GM19238 (cell line): ENCODE results near the gene QPCTL.
A peak's percentile ranks its signal among the peaks of the same experiment; 100 is the strongest.
"Not testable (repeated sequence)": the region's sequence is repeated elsewhere in the genome, so short reads cannot be mapped to it uniquely, and the experiment has no call there.

ENCODE experiments used
- DNase-seq: peaks from one replicate; pipeline ENCODE4 v3.0.0; 2011; ENCODE audit warnings: low spot score; ENCODE audit not compliant: insufficient read length

The QPCTL gene

GRCh38 chr19:45717131-45717982 is 24.9 kb downstream of the QPCTL start:
- DNase-seq = peak; percentile 99

DNA sequence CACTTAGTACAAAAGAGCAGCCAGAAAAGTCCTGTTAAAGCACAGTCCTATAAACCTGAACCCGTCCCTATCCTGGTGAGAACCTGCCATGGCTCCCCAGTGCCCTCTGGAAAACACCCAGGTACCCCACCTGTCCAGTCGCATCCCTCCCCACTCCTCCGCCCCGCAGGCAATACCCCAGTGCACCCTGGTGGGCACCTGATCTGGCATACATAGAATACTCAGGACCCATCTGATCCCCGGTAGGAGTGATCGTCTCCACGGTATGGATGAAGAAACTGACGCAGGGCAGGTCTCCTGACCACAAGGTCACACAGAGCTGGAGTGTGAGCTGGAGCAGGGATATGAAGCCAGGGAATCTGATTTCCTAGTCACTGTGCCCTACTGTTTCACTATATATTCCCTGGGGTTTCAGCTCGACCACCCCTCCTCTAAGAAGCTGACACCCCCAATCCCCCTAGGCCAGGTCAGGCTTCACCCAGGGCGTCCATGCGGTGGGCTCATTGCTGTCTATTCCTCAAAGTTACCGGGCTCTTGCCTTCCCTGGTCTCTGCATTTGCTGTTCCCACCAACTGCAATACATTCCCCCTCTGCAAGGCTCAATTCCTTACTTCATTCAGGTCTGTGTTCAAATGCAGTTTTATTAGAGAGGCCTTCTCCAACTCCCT is 25.7 kb downstream of the QPCTL start:
- DNase-seq = no peak

DNA sequence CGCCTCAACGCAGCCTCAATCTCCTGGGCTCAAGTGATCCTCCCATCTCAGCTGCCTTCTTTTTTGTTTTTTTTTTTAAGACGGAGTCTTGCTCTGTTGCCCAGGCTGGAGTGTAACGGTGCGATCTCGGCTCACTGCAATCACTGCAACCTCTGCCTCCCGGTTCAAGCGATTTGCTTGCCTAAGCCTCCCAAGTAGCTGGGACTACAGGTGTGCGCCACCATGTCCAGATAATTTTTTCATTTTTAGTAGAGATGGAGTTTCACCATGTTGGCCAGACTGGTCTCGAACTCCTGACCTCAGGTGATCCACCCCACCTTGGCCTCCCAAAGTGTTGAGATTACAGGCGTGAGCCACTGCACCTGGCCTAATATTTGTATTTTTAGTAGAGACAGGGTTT is 27.6 kb downstream of the QPCTL start:
- not testable (repeated sequence) for DNase-seq

DNA sequence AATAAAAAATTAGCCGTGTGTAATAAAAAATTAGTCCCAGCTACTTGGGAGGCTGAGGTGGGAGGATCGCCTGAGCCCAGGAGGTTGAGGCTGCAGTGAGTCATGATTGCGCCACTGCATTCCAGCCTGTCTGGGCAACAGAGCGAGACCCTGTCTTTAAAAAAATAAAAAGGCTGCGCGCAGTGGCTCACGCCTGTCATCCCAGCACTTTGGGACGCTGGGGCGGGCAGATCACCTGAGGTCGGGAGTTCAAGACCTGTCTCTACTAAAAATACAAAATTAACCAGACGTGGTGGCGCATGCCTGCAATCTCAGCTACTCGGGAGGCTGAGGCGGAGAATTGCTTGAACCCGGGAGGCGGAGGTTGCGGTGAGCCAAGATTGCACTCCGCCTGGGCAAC is 36.2 kb downstream of the QPCTL start:
- not testable (repeated sequence) for DNase-seq

DNA sequence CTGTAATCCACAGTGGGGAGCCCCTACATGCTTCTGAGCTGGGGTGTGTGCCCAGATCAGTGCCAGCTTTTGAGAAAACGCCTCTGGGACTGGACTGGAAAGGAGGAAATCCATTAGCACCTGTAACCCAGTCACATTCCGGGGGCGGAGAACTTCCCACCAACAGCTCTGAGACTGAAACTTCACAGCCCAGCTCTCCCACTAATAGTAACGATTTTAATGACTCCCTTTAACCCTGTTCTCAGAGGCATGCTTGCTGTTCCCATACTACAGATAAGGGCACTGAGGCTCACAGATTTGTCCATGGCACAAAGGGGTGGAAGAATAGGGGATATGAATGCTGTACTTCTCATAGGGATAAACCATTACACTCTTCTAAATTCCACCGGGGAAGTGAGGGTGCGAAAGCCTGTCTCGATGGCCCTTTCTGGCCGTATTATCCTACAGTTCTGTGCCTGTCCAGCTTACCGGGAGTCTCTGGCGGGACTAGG is 37.4 kb downstream of the QPCTL start:
- DNase-seq = no peak

- peak; percentile 95 for DNase-seq
These were observed 38.2 kb downstream of the QPCTL start, which contains the start of gene FBXO46 for GRCh38 chr19:45730368-45731288. FBXO46 (minus strand) TSS chr19:45730896; CDS start chr19:45713495, 17,401 bp downstream.

DNA sequence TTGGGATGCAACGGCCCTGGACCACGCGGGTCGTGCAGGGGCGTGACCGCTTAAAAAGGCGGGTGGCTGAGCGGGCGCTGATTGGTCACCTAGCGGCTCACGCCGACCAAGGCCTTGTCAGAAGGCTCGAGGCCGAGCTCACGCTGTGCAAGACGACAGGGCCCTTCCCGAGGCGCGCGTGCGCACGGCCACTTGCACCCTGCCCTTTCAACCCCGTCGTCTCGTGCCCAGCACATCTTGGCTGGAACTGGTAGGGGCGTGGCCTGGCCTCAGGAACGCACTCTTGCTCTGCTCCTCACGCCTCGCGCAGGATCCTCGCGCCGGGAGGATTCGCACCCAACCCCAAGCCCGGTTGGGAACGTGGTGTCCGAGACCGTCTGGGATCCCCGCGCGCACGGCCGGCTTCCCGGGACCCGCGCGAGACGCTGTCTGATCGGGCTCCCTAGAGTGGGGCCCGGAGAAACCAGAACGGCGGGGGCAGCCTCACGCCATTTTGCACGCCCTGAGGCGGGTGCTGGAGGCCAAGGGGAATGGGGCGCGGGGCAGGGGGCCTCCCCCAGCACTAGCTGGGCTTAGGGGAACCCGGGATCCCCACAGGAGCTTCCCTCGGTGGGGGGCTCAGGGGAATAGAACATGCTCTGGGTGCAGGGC is 40.8 kb downstream of the QPCTL start, which contains the start of gene MEIOSIN:
MEIOSIN (plus strand) TSS at position 280 of the 651 bp plus-strand sequence. CDS start 1,938 bp downstream, outside the sequence.
- DNase-seq = no peak

DNA sequence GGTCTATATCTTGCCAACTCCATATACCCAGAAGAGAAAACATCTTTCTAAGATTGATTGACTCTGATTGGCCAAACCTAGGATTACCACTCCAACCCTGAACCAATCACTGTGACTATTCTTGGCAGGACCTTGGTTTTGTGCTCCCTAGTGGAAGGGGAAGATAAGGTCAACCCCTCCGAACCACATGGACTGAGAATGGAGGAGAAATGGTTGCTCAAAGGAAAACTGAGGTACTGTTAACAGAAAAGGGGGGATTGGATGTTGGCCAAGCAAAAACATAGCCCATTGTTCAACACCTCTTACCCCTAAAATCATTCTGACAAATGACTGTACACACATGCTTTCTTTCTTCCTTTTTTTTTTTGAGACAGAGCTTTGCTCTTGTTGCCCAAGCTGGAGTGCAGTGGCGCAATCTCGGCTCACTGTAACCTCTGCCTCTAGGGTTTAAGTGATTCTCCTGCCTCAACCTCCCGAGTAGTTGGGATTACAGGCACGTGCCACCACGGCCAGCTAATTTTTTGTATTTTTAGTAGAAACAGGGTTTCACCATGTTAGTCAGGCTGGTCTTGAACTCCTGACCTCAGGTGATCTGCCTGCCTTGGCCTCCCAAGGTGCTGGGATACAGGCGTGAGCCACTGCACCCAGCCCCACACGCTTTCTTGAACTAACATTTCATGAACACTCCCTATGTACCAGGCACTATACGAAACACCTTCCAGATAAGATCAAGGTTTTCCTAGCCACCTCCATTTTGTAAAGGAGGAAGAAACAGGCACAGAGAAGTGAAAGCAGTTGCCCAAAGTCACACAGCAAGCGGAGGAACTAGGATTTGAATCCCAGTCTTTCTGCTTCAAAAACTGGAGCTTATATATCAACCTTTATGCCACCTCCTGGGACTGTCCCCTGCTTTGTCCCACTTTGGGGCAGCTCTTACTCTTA is 47.3 kb downstream of the QPCTL start:
- no peak for DNase-seq

DNA sequence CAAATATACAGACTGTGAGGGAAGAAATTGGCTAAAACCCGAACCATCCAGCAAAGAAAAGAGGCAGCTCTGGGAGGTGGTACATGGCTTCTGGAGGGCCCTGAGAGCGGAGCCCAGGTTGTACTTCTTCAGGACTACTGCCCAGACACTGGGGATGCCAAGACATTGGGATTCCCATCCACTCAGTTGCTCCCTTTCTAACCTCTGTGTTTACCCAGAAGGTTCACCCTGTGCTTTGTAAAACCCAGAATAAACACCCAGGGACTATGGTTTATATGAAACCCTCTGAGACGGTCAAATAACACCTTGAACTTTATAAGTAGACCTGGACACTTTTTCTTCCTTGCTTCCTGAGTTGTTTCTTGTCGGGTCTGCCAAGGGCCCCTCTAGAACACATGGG is 50.5 kb downstream of the QPCTL start:
- no peak for DNase-seq

DNA sequence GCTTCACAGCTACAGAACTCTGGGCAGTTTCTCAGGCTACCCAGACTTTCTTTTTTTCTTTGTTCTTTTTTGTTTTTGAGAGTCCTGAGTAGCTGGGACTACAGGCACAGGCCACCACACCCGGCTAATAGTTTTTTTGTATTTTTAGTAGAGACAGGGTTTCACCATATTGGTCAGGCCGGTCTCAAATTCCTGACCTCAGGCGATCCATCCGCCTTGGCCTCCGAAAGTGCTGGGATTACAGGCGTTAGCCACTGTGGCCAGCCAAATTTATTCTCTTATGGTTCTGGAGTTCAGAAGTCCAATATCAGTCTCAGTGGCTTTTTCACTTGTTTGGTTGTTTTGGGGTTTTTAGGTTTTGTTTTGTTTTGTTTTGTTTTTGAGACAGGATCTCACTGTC is 53.1 kb downstream of the QPCTL start:
- no peak for DNase-seq

- no peak for DNase-seq
These were observed 54.4 kb downstream of the QPCTL start for GRCh38 chr19:45746866-45747265.

DNA sequence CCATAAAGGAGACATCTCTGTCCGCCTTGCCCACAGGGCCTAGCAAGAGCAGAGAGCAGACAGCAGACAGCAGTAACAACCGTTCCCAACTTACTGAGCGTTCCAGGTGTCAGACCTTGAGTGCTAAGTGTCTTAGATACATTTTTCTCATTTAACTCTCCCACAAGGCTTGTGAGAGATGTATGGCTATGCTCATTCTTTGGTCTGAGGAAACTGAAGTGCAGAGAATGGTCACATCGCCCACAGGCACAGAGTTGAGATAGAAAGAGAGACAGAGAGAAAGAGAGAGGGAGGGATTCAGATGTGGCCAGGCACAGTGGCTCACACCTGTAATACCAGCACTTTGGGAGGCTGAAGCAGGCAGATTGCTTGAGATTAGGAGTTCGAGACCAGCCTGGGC is 55.0 kb downstream of the QPCTL start:
- DNase-seq = no peak

- DNase-seq = not testable (repeated sequence)
These were observed 59.0 kb downstream of the QPCTL start for GRCh38 chr19:45751483-45751882.

- DNase-seq = no peak
These were observed 60.2 kb downstream of the QPCTL start for GRCh38 chr19:45752639-45753038.

- no peak for DNase-seq
These were observed 61.1 kb downstream of the QPCTL start for GRCh38 chr19:45753548-45753947.
